ENCODE measurements around the gene LYPD6. TPM values are rescaled to one million over a fixed set of nuclear protein-coding genes. Genes with fewer than 3 reads are reported as not detected.

The LYPD6 gene
- total and polyA plus RNA-seq, 9 of the 15 experiments (the other 6 are each of a cell fraction or from before 2014, with no cell fraction given) = not detected

DNA sequence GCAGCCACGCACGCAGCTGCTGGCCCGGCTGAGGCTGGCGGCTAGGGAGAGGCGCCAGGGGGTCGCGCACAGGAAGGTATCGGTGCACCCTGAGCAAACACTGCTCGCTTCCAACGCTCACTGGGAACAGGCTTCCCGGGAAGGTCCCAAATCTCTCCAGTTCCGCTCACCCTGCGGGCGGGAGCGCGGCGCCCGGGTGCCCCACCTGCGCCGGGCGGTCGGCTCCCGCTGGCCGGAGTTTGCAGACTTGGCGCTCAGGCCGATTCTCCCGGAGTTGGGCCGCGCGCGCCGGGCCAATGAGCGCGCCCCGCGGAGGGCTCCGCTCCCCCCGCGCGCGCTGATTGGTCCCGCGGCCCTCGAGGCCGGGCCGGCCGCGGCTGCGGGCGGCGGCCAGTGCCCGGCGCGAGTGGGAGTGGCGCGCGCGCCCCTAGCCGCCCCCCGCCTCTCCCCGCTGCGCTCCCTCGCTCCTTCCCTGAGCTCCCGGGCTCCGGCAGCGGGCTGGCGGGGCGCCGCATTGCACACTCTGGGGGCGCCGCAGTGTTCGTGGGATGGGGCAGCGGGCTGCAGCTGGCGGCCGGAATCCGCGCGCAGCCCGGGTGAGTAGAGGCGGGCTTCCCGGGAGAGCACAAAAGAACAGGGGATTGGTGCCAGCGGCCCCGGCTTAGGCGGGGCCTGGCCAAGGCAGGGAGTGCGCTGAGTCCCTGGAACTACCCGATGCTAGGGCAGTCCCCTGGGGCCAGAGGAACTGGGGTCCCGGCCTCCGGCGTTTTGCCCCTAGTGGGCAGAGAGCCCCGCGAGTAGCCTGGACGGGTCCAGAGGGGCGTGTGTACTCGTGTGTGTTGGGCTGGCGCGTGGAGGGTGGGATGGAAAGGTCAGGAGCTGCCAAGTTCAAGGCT lies at the start of gene LYPD6 (continued):
- TF ChIP-seq, protein P1, sequence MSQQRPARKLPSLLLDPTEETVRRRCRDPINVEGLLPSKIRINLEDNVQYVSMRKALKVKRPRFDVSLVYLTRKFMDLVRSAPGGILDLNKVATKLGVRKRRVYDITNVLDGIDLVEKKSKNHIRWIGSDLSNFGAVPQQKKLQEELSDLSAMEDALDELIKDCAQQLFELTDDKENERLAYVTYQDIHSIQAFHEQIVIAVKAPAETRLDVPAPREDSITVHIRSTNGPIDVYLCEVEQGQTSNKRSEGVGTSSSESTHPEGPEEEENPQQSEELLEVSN (IDR thresholded peaks at IDR 0.05; ENCODE audit: borderline replicate concordance in 1 of 2, extremely low read depth in 1 of 2, insufficient read depth in 1 of 2, insufficient read length in 1 of 2, low read depth in 1 of 2, low read length in 1 of 2, poor library complexity in 1 of 2, severe bottlenecking in 1 of 2) = no peak

DNA sequence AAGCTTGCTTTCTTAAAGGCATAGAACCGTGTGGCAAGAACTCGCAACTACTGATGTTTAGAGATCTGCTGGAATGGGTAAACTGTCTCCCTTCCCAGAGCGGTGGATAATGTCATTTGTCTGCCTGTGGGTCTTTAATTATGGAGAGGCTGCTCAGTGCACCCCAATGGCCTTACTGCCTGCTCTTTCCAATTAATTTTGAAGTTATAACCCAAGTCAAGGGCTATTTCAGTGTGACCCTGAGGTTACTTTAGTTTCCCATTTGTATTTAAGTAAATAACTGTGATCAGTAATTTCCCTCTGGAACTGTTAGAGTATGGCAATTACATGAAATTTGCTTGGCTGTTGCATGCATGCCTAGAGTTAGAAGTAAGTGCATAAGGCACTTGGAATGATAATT lies 48.9 kb upstream of the LYPD6 start:
- H3K27ac ChIP-seq (ENCODE audit: extremely low read depth, low read depth, low read length) = no peak overlapping the region
- no peaks in the 10 kb centered on the region for H3K79me2 ChIP-seq (ENCODE audit: control insufficient read depth, insufficient read depth, low read length)
- ATAC-seq (no peak), DNase-seq (ENCODE audit: extremely low read depth in 1 of 4, low spot score in 3 of 4) (no peak), FAIRE-seq (no peak)
- WGBS (ENCODE audit: insufficient coverage, low coverage, missing lambda C conversion rate) = 1% methylated on average over 3 of the region's 3 CpGs
- no peak overlapping the region for H3K4me2 ChIP-seq (ENCODE audit: insufficient read depth, low read length)
- H3K36me3 ChIP-seq (ENCODE audit: control insufficient read depth, insufficient read depth, low read length) = no peaks in the 10 kb centered on the region
- no peaks in the 10 kb centered on the region for H3K4me1 ChIP-seq (replicated peaks in 1 of 2; ENCODE audit: control insufficient read depth in 2 of 2, insufficient read depth in 2 of 2, low read length in 2 of 2)
- H3K9ac ChIP-seq (ENCODE audit: insufficient read depth in 1 of 2, low read depth in 2 of 2, low read length in 2 of 2) = no peak overlapping the region
- no peaks in the 10 kb centered on the region for H3K9me1 ChIP-seq (ENCODE audit: control insufficient read depth, insufficient read depth, low read length)
- intact Hi-C loops (cut with micrococcal nuclease) = no loop called here
- CTCF ChIA-PET (ENCODE audit: low intra/inter-chr PET ratio) = no interaction called here
- no peaks in the 10 kb centered on the region for H3K27me3 ChIP-seq (ENCODE audit: control insufficient read depth in 2 of 2, insufficient read depth in 2 of 2, low read length in 2 of 2)
- no TSS peak for BruUV-seq (replicated peaks)
- no peak overlapping the region for H3K4me3 ChIP-seq
- no peak overlapping the region for H2AFZ ChIP-seq (ENCODE audit: low read depth, low read length)
- in situ Hi-C loops (cut with MboI) = no loop called here
- no peaks in the 10 kb centered on the region for H3K9me3 ChIP-seq (replicated peaks; ENCODE audit: control insufficient read depth, insufficient read depth, low read depth, low read length)
- no peaks in the 10 kb centered on the region for H4K20me1 ChIP-seq (replicated peaks; ENCODE audit: control insufficient read depth, insufficient read depth, low read length)
- POLR2A ChIA-PET = interaction anchor here (0.8 kb wide), 1 partner anchor 17 kb away, joined by 3 read pairs; no protein-coding TSS in a partner anchor
- no peak for TF ChIP-seq SREBF2 (CRISPR knock-in tag; IDR thresholded peaks at IDR 0.05)
- no peak for TF ChIP-seq ZNF507 (tag; conservative IDR thresholded peaks at IDR 0.05)
- TF ChIP-seq SREBF1 (IDR thresholded peaks at IDR 0.05; ENCODE audit: borderline replicate concordance, low read depth, low read length) = no peak
- TF ChIP-seq, protein P2, sequence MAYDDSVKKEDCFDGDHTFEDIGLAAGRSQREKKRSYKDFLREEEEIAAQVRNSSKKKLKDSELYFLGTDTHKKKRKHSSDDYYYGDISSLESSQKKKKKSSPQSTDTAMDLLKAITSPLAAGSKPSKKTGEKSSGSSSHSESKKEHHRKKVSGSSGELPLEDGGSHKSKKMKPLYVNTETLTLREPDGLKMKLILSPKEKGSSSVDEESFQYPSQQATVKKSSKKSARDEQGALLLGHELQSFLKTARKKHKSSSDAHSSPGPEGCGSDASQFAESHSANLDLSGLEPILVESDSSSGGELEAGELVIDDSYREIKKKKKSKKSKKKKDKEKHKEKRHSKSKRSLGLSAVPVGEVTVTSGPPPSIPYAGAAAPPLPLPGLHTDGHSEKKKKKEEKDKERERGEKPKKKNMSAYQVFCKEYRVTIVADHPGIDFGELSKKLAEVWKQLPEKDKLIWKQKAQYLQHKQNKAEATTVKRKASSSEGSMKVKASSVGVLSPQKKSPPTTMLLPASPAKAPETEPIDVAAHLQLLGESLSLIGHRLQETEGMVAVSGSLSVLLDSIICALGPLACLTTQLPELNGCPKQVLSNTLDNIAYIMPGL (CRISPR knock-in tag; IDR thresholded peaks at IDR 0.05) = no peak
- TF ChIP-seq YY1 (IDR thresholded peaks at IDR 0.05; ENCODE audit: borderline replicate concordance in 1 of 3, control insufficient read depth in 1 of 3, extremely low read depth in 1 of 3, insufficient read depth in 3 of 3, insufficient read length in 1 of 3, insufficient replicate concordance in 2 of 3, low read depth in 1 of 3, low read length in 2 of 3) = no peak
- no peak for TF ChIP-seq CTBP1 (IDR thresholded peaks at IDR 0.05; ENCODE audit: borderline replicate concordance)
- TF ChIP-seq SETDB1 (IDR thresholded peaks at IDR 0.05; ENCODE audit: low read length) = no peak
- TF ChIP-seq ZNF140 (CRISPR knock-in tag; IDR thresholded peaks at IDR 0.05) = no peak
- no peak for TF ChIP-seq U2AF1 (optimal IDR thresholded peaks at IDR 0.05; ENCODE audit: low read depth, low read length)
- no peak for TF ChIP-seq STAT5A (IDR thresholded peaks at IDR 0.05; ENCODE audit: borderline replicate concordance, low read length)
- TF ChIP-seq ZNF124 (CRISPR knock-in tag; IDR thresholded peaks at IDR 0.05) = no peak
- no peak for TF ChIP-seq ZNF444 (CRISPR knock-in tag; IDR thresholded peaks at IDR 0.05)
- no peak for TF ChIP-seq PPARD (CRISPR knock-in tag; IDR thresholded peaks at IDR 0.05)
- no peak for TF ChIP-seq CEBPB (tag; IDR thresholded peaks at IDR 0.05)
